HEK293 (cell line): ENCODE measurements around the gene DHX32.

Experiments used
- SP7 ChIP-seq: fragments of 450-650 bp; formaldehyde crosslinking; IDR thresholded peaks from 2 replicates; pipeline ENCODE4 v1.5.1; 2016; ENCODE audit warnings: missing biosample characterization, missing genetic modification characterization
- TCF7L2 ChIP-seq: IDR thresholded peaks from 2 replicates; pipeline ENCODE4 v1.6.1; 2011; ENCODE audit warnings: low read depth, mild to moderate bottlenecking, inconsistent platforms, low read length, moderate library complexity, borderline replicate concordance
- TRIM28 ChIP-seq: IDR thresholded peaks from 2 replicates; pipeline ENCODE4 v1.6.1; 2011; ENCODE audit warnings: low read length, control low read depth, borderline replicate concordance
- ZBTB20 ChIP-seq: fragments of 450-650 bp; formaldehyde crosslinking; IDR thresholded peaks from 2 replicates; pipeline ENCODE4 v1.5.1; 2016; ENCODE audit warnings: missing biosample characterization, missing genetic modification characterization
- ZNF114 ChIP-seq: fragments of 450-650 bp; formaldehyde crosslinking; IDR thresholded peaks from 2 replicates; pipeline ENCODE4 v1.5.0; 2017; ENCODE audit warnings: missing biosample characterization, missing genetic modification characterization
- ZNF394 ChIP-seq: fragments of 450-650 bp; formaldehyde crosslinking; IDR thresholded peaks from 2 replicates; pipeline ENCODE4 v1.5.1; 2016; ENCODE audit warnings: missing biosample characterization, missing genetic modification characterization, mild to moderate bottlenecking, moderate library complexity, borderline replicate concordance
- ZNF792 ChIP-seq: fragments of 450-650 bp; formaldehyde crosslinking; IDR thresholded peaks from 2 replicates; pipeline ENCODE4 v1.5.1; 2016; ENCODE audit warnings: missing biosample characterization, missing genetic modification characterization
- TF ChIP-seq, protein P1 (sequence below): fragments of 450-650 bp; formaldehyde crosslinking; IDR thresholded peaks from 2 replicates; pipeline ENCODE4 v1.5.1; 2016; ENCODE audit warnings: missing biosample characterization, missing genetic modification characterization
- TF ChIP-seq, protein P2 (sequence below): fragments of 450-650 bp; formaldehyde crosslinking; IDR thresholded peaks from 2 replicates; pipeline ENCODE4 v1.5.1; 2016; ENCODE audit warnings: missing biosample characterization, missing genetic modification characterization
- TF ChIP-seq, protein P3 (sequence below): fragments of 450-650 bp; formaldehyde crosslinking; IDR thresholded peaks from 2 replicates; pipeline ENCODE4 v1.5.1; 2016; ENCODE audit warnings: missing biosample characterization, missing genetic modification characterization, borderline replicate concordance
- TF ChIP-seq, protein P4 (sequence below): fragments of 450-650 bp; formaldehyde crosslinking; IDR thresholded peaks from 2 replicates; pipeline ENCODE4 v1.5.1; 2016; ENCODE audit warnings: missing biosample characterization, missing genetic modification characterization

DNA sequence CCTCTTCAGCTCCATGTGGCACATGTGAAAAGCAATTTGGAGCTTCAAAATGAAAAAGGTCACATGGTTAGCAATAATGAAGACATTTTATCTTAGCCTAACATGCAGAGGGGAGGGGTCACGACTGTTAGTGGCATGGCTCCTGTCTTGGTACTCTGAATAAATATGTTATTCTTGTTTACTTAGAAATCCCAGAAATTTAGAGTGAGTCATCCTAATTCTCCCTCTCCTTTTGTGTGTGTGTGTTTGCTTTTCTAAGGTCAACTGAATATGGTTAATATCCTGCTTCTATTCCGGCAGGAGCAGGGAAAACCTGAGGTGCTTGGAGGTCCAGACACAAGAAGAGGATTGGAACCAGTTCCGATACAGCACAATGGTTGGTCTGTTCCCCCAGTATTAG is 40.1 kb downstream of the DHX32 start:
- TF ChIP-seq, protein P1, sequence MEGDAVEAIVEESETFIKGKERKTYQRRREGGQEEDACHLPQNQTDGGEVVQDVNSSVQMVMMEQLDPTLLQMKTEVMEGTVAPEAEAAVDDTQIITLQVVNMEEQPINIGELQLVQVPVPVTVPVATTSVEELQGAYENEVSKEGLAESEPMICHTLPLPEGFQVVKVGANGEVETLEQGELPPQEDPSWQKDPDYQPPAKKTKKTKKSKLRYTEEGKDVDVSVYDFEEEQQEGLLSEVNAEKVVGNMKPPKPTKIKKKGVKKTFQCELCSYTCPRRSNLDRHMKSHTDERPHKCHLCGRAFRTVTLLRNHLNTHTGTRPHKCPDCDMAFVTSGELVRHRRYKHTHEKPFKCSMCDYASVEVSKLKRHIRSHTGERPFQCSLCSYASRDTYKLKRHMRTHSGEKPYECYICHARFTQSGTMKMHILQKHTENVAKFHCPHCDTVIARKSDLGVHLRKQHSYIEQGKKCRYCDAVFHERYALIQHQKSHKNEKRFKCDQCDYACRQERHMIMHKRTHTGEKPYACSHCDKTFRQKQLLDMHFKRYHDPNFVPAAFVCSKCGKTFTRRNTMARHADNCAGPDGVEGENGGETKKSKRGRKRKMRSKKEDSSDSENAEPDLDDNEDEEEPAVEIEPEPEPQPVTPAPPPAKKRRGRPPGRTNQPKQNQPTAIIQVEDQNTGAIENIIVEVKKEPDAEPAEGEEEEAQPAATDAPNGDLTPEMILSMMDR (tag by site-specific recombination): no peak
- TF ChIP-seq, protein P2, sequence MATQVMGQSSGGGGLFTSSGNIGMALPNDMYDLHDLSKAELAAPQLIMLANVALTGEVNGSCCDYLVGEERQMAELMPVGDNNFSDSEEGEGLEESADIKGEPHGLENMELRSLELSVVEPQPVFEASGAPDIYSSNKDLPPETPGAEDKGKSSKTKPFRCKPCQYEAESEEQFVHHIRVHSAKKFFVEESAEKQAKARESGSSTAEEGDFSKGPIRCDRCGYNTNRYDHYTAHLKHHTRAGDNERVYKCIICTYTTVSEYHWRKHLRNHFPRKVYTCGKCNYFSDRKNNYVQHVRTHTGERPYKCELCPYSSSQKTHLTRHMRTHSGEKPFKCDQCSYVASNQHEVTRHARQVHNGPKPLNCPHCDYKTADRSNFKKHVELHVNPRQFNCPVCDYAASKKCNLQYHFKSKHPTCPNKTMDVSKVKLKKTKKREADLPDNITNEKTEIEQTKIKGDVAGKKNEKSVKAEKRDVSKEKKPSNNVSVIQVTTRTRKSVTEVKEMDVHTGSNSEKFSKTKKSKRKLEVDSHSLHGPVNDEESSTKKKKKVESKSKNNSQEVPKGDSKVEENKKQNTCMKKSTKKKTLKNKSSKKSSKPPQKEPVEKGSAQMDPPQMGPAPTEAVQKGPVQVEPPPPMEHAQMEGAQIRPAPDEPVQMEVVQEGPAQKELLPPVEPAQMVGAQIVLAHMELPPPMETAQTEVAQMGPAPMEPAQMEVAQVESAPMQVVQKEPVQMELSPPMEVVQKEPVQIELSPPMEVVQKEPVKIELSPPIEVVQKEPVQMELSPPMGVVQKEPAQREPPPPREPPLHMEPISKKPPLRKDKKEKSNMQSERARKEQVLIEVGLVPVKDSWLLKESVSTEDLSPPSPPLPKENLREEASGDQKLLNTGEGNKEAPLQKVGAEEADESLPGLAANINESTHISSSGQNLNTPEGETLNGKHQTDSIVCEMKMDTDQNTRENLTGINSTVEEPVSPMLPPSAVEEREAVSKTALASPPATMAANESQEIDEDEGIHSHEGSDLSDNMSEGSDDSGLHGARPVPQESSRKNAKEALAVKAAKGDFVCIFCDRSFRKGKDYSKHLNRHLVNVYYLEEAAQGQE: no peak
- TF ChIP-seq, protein P3, sequence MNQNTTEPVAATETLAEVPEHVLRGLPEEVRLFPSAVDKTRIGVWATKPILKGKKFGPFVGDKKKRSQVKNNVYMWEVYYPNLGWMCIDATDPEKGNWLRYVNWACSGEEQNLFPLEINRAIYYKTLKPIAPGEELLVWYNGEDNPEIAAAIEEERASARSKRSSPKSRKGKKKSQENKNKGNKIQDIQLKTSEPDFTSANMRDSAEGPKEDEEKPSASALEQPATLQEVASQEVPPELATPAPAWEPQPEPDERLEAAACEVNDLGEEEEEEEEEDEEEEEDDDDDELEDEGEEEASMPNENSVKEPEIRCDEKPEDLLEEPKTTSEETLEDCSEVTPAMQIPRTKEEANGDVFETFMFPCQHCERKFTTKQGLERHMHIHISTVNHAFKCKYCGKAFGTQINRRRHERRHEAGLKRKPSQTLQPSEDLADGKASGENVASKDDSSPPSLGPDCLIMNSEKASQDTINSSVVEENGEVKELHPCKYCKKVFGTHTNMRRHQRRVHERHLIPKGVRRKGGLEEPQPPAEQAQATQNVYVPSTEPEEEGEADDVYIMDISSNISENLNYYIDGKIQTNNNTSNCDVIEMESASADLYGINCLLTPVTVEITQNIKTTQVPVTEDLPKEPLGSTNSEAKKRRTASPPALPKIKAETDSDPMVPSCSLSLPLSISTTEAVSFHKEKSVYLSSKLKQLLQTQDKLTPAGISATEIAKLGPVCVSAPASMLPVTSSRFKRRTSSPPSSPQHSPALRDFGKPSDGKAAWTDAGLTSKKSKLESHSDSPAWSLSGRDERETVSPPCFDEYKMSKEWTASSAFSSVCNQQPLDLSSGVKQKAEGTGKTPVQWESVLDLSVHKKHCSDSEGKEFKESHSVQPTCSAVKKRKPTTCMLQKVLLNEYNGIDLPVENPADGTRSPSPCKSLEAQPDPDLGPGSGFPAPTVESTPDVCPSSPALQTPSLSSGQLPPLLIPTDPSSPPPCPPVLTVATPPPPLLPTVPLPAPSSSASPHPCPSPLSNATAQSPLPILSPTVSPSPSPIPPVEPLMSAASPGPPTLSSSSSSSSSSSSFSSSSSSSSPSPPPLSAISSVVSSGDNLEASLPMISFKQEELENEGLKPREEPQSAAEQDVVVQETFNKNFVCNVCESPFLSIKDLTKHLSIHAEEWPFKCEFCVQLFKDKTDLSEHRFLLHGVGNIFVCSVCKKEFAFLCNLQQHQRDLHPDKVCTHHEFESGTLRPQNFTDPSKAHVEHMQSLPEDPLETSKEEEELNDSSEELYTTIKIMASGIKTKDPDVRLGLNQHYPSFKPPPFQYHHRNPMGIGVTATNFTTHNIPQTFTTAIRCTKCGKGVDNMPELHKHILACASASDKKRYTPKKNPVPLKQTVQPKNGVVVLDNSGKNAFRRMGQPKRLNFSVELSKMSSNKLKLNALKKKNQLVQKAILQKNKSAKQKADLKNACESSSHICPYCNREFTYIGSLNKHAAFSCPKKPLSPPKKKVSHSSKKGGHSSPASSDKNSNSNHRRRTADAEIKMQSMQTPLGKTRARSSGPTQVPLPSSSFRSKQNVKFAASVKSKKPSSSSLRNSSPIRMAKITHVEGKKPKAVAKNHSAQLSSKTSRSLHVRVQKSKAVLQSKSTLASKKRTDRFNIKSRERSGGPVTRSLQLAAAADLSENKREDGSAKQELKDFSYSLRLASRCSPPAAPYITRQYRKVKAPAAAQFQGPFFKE (tag by site-specific recombination): no peak
- no peak for TF ChIP-seq TRIM28
- no peak for TF ChIP-seq ZBTB20 (tag by site-specific recombination)
- TF ChIP-seq SP7: no peak
- no peak for TF ChIP-seq ZNF114 (tag by site-specific recombination)
- no peak for TF ChIP-seq ZNF394 (tag by site-specific recombination)
- TF ChIP-seq TCF7L2: no peak
- no peak for TF ChIP-seq ZNF792 (tag by site-specific recombination)
- TF ChIP-seq, protein P4, sequence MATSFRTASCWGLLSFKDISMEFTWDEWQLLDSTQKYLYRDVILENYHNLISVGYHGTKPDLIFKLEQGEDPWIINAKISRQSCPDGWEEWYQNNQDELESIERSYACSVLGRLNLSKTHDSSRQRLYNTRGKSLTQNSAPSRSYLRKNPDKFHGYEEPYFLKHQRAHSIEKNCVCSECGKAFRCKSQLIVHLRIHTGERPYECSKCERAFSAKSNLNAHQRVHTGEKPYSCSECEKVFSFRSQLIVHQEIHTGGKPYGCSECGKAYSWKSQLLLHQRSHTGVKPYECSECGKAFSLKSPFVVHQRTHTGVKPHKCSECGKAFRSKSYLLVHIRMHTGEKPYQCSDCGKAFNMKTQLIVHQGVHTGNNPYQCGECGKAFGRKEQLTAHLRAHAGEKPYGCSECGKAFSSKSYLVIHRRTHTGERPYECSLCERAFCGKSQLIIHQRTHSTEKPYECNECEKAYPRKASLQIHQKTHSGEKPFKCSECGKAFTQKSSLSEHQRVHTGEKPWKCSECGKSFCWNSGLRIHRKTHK: no peak
